SH-SY5Y (cell line): Measurements from ENCODE around the gene PITPNC1.

Experiments used
- GATA2 ChIP-seq: IDR thresholded peaks from 2 replicates; pipeline ENCODE4 v1.6.1; 2011; ENCODE audit warnings: mild to moderate bottlenecking, low read depth, low read length
- GATA3 ChIP-seq: IDR thresholded peaks from 2 replicates; pipeline ENCODE4 v1.6.1; 2011; ENCODE audit warnings: low read depth, mild to moderate bottlenecking, low read length, moderate library complexity

- TF ChIP-seq GATA3: no peak
- TF ChIP-seq GATA2: no peak
These were observed 37.5 kb downstream of the PITPNC1 start for GRCh38 chr17:67414559-67414958.
